Activated CD4-positive, CD25-positive, alpha-beta regulatory T cell treated with anti-CD3 and anti-CD28 coated beads, Interleukin-2, amount 50 U/mL, for 16 hours (primary cell): ENCODE measurements around the gene PHACTR2.

Experiments used
- DNase-seq: peaks from one replicate; pipeline ENCODE4 v3.0.0-alpha.2; 2020; ENCODE audit warnings: low read depth, low spot score

The PHACTR2 gene

GRCh38 chr6:143675382-143675900 lies 2.3 kb upstream of the PHACTR2 start:
- DNase-seq: no peak

- no peak for DNase-seq
These were observed 1.8 kb upstream of the PHACTR2 start for GRCh38 chr6:143675946-143676345.

- DNase-seq: no peak
These were observed 1.2 kb upstream of the PHACTR2 start for GRCh38 chr6:143676437-143677045.

- DNase-seq: no peak
These were observed 231 bp upstream of the PHACTR2 start for GRCh38 chr6:143677577-143677890.

GRCh38 chr6:143679041-143679440 lies 1.3 kb downstream of the PHACTR2 start:
- DNase-seq: no peak

- no peak for DNase-seq
These were observed 2.4 kb downstream of the PHACTR2 start for GRCh38 chr6:143680141-143680540.

GRCh38 chr6:143682805-143683204 lies 5.0 kb downstream of the PHACTR2 start:
- no peak for DNase-seq

GRCh38 chr6:143684486-143684885 lies 6.7 kb downstream of the PHACTR2 start:
- no peak for DNase-seq

- DNase-seq: no peak
These were observed 7.9 kb downstream of the PHACTR2 start for GRCh38 chr6:143685653-143686052.

- no peak for DNase-seq
These were observed 9.8 kb downstream of the PHACTR2 start for GRCh38 chr6:143687591-143687990.

- no peak for DNase-seq
These were observed 10.9 kb downstream of the PHACTR2 start for GRCh38 chr6:143688681-143689080.

- DNase-seq: no peak
These were observed 12.1 kb downstream of the PHACTR2 start for GRCh38 chr6:143689852-143690251.

GRCh38 chr6:143691155-143691554 lies 13.4 kb downstream of the PHACTR2 start:
- no peak for DNase-seq

GRCh38 chr6:143691900-143692636 lies 14.3 kb downstream of the PHACTR2 start:
- no peak for DNase-seq

- DNase-seq: no peak
These were observed 14.9 kb downstream of the PHACTR2 start for GRCh38 chr6:143692696-143693095.

GRCh38 chr6:143694013-143694412 lies 16.2 kb downstream of the PHACTR2 start:
- DNase-seq: no peak

- DNase-seq: no peak
These were observed 16.8 kb downstream of the PHACTR2 start for GRCh38 chr6:143694560-143694959.

GRCh38 chr6:143695130-143695968 lies 17.6 kb downstream of the PHACTR2 start:
- no peak for DNase-seq

- DNase-seq: no peak
These were observed 18.4 kb downstream of the PHACTR2 start for GRCh38 chr6:143695969-143696663.

GRCh38 chr6:143696664-143697000 lies 18.9 kb downstream of the PHACTR2 start:
- no peak for DNase-seq

- no peak for DNase-seq
These were observed 19.5 kb downstream of the PHACTR2 start for GRCh38 chr6:143697076-143697800.
